ENCODE data around the gene TTLL10. TPM values are rescaled to one million over a fixed set of nuclear protein-coding genes. Genes with fewer than 3 reads are reported as not detected.

Gene TTLL10
- total and polyA plus RNA-seq, 10 donors: 0.02 to 0.34 (median 0.10) TPM; not detected in 6

DNA sequence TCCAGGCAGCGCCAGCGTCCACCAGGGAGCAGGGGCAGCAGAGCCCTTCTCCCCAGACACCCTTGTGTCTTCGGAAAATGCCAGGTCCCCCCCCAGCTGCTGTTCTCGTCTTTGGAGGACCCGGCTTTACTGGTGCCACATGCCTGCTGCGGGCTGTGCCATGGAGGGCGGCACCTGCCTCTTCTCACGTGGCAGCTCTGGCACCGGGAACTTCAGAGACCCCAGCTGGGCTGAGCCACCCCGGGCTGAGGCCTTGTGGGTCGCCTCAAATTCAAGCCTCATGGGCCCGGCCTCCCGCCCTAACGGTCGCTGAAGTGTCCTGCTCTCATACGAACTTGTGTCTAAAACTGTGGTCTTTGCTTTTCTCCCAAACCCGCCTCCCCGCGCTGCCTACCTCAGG, 30.8 kb upstream of the TTLL10 start:
- Histone ChIP-seq H3K4me1 (peaks cover 0 to 41% (median 20%) of the 10 kb centered on the region in 6 donors), H3K27me3 (replicated peaks in 1 of 7) (peaks cover 0 to 62% (median 2%) of the 10 kb centered on the region in 7 donors), H3K27ac (peak overlapping the region in 1 of 8 donors; percentile 90), H3K9me3 (no peaks in the 10 kb centered on the region), H3K36me3 (no peaks in the 10 kb centered on the region), H3K4me3 (no peak overlapping the region)
- intact Hi-C loops (cut with DNase I; ENCODE audit: low total_unique reads): no loop called here
- no peak for DNase-seq
- TF ChIP-seq POLR2AphosphoS5 (IDR thresholded peaks at IDR 0.05): no peak
- TF ChIP-seq, protein P1, sequence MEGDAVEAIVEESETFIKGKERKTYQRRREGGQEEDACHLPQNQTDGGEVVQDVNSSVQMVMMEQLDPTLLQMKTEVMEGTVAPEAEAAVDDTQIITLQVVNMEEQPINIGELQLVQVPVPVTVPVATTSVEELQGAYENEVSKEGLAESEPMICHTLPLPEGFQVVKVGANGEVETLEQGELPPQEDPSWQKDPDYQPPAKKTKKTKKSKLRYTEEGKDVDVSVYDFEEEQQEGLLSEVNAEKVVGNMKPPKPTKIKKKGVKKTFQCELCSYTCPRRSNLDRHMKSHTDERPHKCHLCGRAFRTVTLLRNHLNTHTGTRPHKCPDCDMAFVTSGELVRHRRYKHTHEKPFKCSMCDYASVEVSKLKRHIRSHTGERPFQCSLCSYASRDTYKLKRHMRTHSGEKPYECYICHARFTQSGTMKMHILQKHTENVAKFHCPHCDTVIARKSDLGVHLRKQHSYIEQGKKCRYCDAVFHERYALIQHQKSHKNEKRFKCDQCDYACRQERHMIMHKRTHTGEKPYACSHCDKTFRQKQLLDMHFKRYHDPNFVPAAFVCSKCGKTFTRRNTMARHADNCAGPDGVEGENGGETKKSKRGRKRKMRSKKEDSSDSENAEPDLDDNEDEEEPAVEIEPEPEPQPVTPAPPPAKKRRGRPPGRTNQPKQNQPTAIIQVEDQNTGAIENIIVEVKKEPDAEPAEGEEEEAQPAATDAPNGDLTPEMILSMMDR (IDR thresholded peaks at IDR 0.05 in 8 of 11, conservative IDR thresholded peaks at IDR 0.05 in 3 of 11): no peak
- no peak for TF ChIP-seq POLR2A (IDR thresholded peaks at IDR 0.05)
- 81 to 88% (median 85%) methylated on average over 14 to 19 of the region's 19 CpGs for WGBS, 5 donors

DNA sequence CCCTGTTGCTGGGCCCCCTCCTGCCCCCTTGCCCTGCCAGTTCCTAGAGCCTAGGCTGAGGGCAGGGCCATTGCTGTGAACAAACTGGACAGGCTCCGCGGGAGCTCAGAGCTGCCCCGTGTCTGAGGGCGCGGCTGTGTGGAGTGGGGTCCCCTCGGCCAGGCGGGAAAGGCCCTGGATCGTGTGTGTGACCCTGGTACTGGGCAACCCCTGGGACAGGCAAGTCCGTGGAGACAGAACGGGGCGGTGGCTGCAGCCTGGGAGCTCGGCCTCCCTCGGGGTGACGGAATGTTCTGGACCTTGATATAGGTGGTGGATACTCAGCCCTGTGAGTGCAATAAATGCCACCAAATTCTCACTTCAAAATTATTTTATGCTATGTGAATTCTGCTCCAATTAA, 30.0 kb upstream of the TTLL10 start:
- intact Hi-C loops (cut with DNase I; ENCODE audit: low total_unique reads): no loop called here
- Histone ChIP-seq H3K4me1 (peaks cover 0 to 34% (median 18%) of the 10 kb centered on the region in 6 donors), H3K4me3 (peak overlapping the region in 1 of 8 donors; percentile 30), H3K9me3 (no peaks in the 10 kb centered on the region), H3K27ac (peak overlapping the region in 4 of 8 donors; percentile 78 to 90 (median 80)), H3K27me3 (replicated peaks in 1 of 7) (peaks cover 0 to 60% (median 0%) of the 10 kb centered on the region in 7 donors), H3K36me3 (no peaks in the 10 kb centered on the region)
- 85 to 96% (median 88%) methylated on average over 12 to 14 of the region's 14 CpGs for WGBS, 5 donors
- no peak for DNase-seq
- TF ChIP-seq POLR2AphosphoS5 (IDR thresholded peaks at IDR 0.05): no peak
- TF ChIP-seq POLR2A (IDR thresholded peaks at IDR 0.05): no peak
- TF ChIP-seq, protein P1 (IDR thresholded peaks at IDR 0.05 in 8 of 11, conservative IDR thresholded peaks at IDR 0.05 in 3 of 11): no peak

DNA sequence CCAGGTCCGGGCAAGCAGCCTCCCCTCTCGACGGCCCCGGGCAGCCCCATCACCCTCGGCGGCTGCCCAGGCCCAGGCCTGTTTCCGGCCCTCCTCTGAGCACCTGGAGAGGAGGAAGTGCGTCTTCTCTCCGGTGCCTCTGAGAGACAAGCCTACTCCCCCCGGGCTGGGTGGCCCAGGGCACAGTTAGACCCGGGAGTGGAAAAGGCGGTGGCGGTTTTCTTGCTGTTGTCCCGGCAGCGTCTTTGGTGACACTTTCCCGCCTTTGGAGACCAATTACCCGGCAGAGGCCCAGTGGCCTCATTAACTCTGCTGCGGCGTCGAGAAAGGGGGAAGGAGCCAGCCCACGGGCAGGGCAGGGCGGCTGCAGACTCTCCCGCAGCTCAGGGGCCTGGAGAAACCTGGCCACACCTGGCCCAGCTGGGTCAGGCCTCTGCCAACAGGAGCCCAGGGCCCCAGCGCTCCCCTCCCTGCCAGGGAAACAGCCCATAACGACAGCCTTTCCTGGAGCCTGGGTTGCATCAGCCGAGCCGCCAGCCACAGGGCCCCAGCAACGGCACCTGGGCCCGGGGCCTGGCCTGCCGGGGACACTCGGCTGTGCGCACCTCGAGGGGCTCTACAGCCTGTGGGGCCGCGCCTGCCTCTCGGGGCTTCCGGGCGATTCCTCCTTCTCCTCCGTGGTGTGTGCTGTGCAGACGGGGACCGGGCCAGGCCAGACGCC, 29.4 kb upstream of the TTLL10 start:
- H3K27me3 ChIP-seq (replicated peaks in 1 of 7): peaks cover 0 to 60% (median 0%) of the 10 kb centered on the region in 7 donors
- WGBS, 5 donors: 26 to 39% (median 34%) methylated on average over 29 to 42 of the region's 42 CpGs
- H3K4me1 ChIP-seq: peaks cover 0 to 32% (median 18%) of the 10 kb centered on the region in 6 donors
- intact Hi-C loops (cut with DNase I; ENCODE audit: low total_unique reads): no loop called here
- H3K36me3 ChIP-seq: no peaks in the 10 kb centered on the region
- peak overlapping the region; percentile 15 to 90 (median 76) for H3K27ac ChIP-seq
- peak overlapping the region in 2 of 8 donors; percentile 6 to 30 for H3K4me3 ChIP-seq
- no peaks in the 10 kb centered on the region for H3K9me3 ChIP-seq
- DNase-seq: peak; percentile 92
- TF ChIP-seq, protein P1 (IDR thresholded peaks at IDR 0.05 in 8 of 11, conservative IDR thresholded peaks at IDR 0.05 in 3 of 11): no peak
- TF ChIP-seq POLR2AphosphoS5 (IDR thresholded peaks at IDR 0.05) (peak; percentile 74 to 82 (median 77)), POLR2A (IDR thresholded peaks at IDR 0.05) (no peak)

DNA sequence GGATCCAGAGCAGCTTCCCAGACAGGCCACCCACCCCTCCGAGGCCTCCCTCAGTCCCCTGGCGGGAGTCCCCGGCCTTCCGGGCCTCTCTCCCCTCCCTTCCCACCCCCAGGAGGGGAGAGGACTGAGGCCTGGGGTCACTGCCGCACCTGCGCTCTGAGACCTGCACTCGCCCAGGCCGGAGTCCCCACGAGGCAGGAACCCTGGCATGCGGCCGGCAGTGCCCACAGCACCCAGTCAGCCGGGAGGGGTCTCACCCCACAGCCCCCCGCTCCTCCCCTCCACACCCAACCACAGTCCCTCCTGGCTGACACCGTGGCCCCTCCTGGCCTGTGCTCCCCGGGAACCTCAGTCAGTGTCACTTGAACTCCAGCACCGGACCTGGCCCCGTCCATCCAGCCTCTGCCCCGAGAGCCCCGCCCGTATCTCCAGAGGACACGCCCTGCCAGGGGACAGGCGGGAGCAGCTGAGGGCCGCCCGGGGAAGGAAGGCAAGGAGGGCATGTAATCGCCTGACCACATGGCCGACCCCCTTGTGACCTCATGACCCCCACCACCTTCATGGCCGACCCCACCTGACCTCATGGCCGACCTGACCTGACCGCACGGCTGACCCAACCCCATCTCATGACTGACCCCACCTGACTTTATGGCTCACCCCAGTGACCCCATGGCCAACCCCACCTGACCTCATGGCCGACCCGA, 28.7 kb upstream of the TTLL10 start:
- peak overlapping the region in 1 of 8 donors; percentile 30 for H3K4me3 ChIP-seq
- no peaks in the 10 kb centered on the region for H3K9me3 ChIP-seq
- TF ChIP-seq POLR2A (IDR thresholded peaks at IDR 0.05) (no peak), POLR2AphosphoS5 (IDR thresholded peaks at IDR 0.05) (no peak)
- H3K4me1 ChIP-seq: peaks cover 0 to 32% (median 18%) of the 10 kb centered on the region in 6 donors
- no peaks in the 10 kb centered on the region for H3K36me3 ChIP-seq
- peak overlapping the region in 7 of 8 donors; percentile 72 to 90 (median 78) for H3K27ac ChIP-seq
- WGBS, 5 donors: 76 to 80% (median 80%) methylated on average over 1 to 32 of the region's 32 CpGs
- intact Hi-C loops (cut with DNase I; ENCODE audit: low total_unique reads): no loop called here
- peaks cover 0 to 60% (median 0%) of the 10 kb centered on the region in 7 donors for H3K27me3 ChIP-seq (replicated peaks in 1 of 7)
- no peak for DNase-seq

All from spleen (tissue), 11 donors.